Astrocyte of the spinal cord (primary cell): ENCODE measurements around the gene SRSF11.

ENCODE experiments used
- DNase-seq: peaks from one replicate; pipeline ENCODE4 v3.0.0; 2011; ENCODE audit warnings: low read depth, low spot score
- H3K4me3 ChIP-seq: 2 replicates; pipeline ENCODE4 v1.5.1; 2011; ENCODE audit warnings: low read depth, mild to moderate bottlenecking, low read length, moderate library complexity
- CTCF ChIP-seq: IDR thresholded peaks from 2 replicates; pipeline ENCODE4 v1.5.1; 2012; ENCODE audit warnings: low read depth, mild to moderate bottlenecking, low read length, inconsistent platforms
- in situ Hi-C: cut with HindIII; loops from 2 replicates; pipeline ENCODE4 v1.10.0; 2017; ENCODE audit warnings: low sequenced_read_pairs

SRSF11 gene

GRCh38 chr1:70234733-70235132, 13.6 kb downstream of the SRSF11 start:
- DNase-seq: no peak
- H3K4me3 ChIP-seq: no peak overlapping the region
- no peak for TF ChIP-seq CTCF
- in situ Hi-C loops: no loop called here

- no peak overlapping the region for H3K4me3 ChIP-seq
- TF ChIP-seq CTCF: no peak
- in situ Hi-C loops: no loop called here
- no peak for DNase-seq
Observed at GRCh38 chr1:70239940-70240339, 18.8 kb downstream of the SRSF11 start.

GRCh38 chr1:70247122-70247521, 25.9 kb downstream of the SRSF11 start:
- in situ Hi-C loops: no loop called here
- no peak for DNase-seq
- H3K4me3 ChIP-seq: no peak overlapping the region
- TF ChIP-seq CTCF: no peak

GRCh38 chr1:70247768-70248167, 26.6 kb downstream of the SRSF11 start:
- DNase-seq: no peak
- H3K4me3 ChIP-seq: no peak overlapping the region

GRCh38 chr1:70248729-70249128, 27.5 kb downstream of the SRSF11 start:
- H3K4me3 ChIP-seq: no peak overlapping the region
- in situ Hi-C loops: no loop called here
- TF ChIP-seq CTCF: no peak
- DNase-seq: no peak

More at GRCh38 chr1:70247768-70248167, 26.6 kb downstream of the SRSF11 start:
- in situ Hi-C loops: no loop called here
- TF ChIP-seq CTCF: no peak

GRCh38 chr1:70256664-70257063, 35.5 kb downstream of the SRSF11 start:
- no peak overlapping the region for H3K4me3 ChIP-seq
- in situ Hi-C loops: no loop called here
- no peak for TF ChIP-seq CTCF
- no peak for DNase-seq

- no peak for TF ChIP-seq CTCF
- in situ Hi-C loops: no loop called here
- DNase-seq: no peak
- no peak overlapping the region for H3K4me3 ChIP-seq
Observed at GRCh38 chr1:70264839-70265238, 43.7 kb downstream of the SRSF11 start.
